GM12891 (cell line): Measurements from ENCODE around the gene VAMP1.

Experiments used
- PAX5 ChIP-seq: IDR thresholded peaks from 2 replicates; pipeline ENCODE4 v1.6.1; 2011; ENCODE audit warnings: low read length, moderate library complexity, mild to moderate bottlenecking; ENCODE audit not compliant: insufficient read depth, severe bottlenecking
- POLR2A ChIP-seq: IDR thresholded peaks from 2 replicates; pipeline ENCODE4 v1.6.1; 2011; ENCODE audit warnings: low read depth, low read length, control low read depth
- POLR2AphosphoS5 ChIP-seq: IDR thresholded peaks from 2 replicates; pipeline ENCODE4 v1.6.1; 2011; ENCODE audit warnings: low read depth, low read length, control low read depth
- POU2F2 ChIP-seq: IDR thresholded peaks from 2 replicates; pipeline ENCODE4 v1.6.1; 2011; ENCODE audit warnings: low read depth, mild to moderate bottlenecking, control low read depth, low read length, moderate library complexity
- SPI1 ChIP-seq: IDR thresholded peaks from 2 replicates; pipeline ENCODE4 v1.6.1; 2011; ENCODE audit warnings: low read depth, low read length, control low read depth
- TAF1 ChIP-seq: IDR thresholded peaks from 2 replicates; pipeline ENCODE4 v1.6.1; 2011; ENCODE audit warnings: low read depth, low read length, control low read depth

- TF ChIP-seq POLR2A: no peak
- TF ChIP-seq POLR2AphosphoS5: no peak
- TF ChIP-seq TAF1: no peak
- no peak for TF ChIP-seq SPI1
- TF ChIP-seq PAX5: no peak
- no peak for TF ChIP-seq POU2F2
These were observed 6.6 kb downstream of the VAMP1 start for GRCh38 chr12:6463858-6464257.
